GM06990 (cell line): ENCODE results near the gene MAML2.

Experiments used
- DNase-seq: peaks from one replicate; pipeline ENCODE4 v3.0.0-alpha.2; 2011; ENCODE audit not compliant: insufficient read length; ENCODE audit errors: extremely low read depth
- H3K27me3 ChIP-seq: replicated peaks from 2 replicates; pipeline ENCODE4 v1.6.0; 2011; ENCODE audit warnings: low read length; ENCODE audit not compliant: control insufficient read depth, insufficient read depth
- H3K36me3 ChIP-seq: 2 replicates; pipeline ENCODE4 v1.5.1; 2011; ENCODE audit warnings: low read length; ENCODE audit not compliant: control insufficient read depth, insufficient read depth
- H3K4me3 ChIP-seq: replicated peaks from 2 replicates; pipeline ENCODE4 v1.5.1; 2011; ENCODE audit warnings: low read depth, mild to moderate bottlenecking, control low read depth, low read length
- CTCF ChIP-seq: IDR thresholded peaks from 2 replicates; pipeline ENCODE4 v1.5.1; 2011; ENCODE audit warnings: low read length, control low read depth, mild to moderate bottlenecking, inconsistent platforms; ENCODE audit not compliant: insufficient read depth, poor library complexity, severe bottlenecking

MAML2 gene

DNA sequence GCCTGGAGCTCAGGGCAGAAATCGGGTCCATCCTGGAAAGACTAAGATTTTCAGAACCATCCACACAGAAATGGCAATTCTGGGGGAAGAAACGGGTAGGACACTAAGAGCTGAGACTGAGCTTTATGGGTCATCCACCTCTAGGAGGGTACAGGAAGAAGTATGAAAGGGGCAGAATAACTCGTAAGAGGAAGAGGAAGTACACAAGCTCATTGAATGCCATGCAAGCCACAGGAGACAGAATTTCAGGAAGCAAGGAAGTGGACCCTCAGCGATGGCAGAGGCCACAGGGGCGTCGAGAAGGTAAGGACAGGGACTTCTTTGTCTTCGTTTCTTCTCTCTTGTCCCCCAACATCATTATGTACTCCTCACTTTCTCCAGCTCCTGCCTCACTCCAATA lies 169.6 kb downstream of the MAML2 start:
- DNase-seq: no peak
- H3K27me3 ChIP-seq: no peaks in the 10 kb centered on the region
- no peaks in the 10 kb centered on the region; the same call in 1 of the 2 replicates for H3K36me3 ChIP-seq
- TF ChIP-seq CTCF: no peak
- no peak overlapping the region for H3K4me3 ChIP-seq

DNA sequence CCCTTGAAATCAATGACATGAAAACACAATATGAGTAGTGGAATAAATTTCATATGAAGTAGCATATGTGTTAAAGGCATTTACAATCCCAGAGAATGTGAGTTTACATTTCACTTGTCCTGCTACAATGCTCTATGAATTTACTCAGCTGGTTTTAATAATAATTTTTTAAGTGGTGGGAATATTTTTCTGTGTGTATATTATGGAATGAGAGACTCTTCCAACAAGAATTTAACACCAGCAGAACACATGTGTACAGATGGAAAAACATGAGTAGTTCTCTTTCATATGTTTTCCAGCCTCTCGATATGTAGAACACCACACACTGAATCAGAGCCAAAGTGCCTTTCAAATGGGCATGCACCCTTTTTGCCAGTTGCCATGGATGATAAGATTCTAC lies 170.4 kb downstream of the MAML2 start:
- TF ChIP-seq CTCF: no peak
- Histone ChIP-seq H3K4me3 (no peak overlapping the region), H3K27me3 (no peaks in the 10 kb centered on the region), H3K36me3 (no peaks in the 10 kb centered on the region; the same call in 1 of the 2 replicates)
- no peak for DNase-seq

GRCh38 chr11:96169250-96169649 lies 173.7 kb downstream of the MAML2 start:
- no peak overlapping the region for H3K4me3 ChIP-seq

DNA sequence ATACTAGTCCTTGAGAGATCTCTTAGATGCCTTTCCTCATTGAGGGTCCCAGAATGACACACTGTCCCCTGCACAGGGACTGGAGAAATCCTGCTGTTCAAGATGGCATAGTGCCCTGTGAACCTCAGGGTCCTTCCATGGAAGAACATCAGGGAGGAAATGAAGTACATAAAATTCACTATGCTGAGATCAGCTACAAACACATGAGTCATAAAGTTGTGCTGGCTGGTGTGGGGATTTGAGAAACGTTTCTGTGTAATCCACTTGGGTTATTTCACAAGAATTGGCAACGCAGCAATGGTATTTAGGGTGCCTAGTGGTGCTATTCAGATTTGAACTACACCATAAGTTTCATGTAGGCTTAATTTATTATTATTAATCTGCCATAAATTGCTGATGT lies 174.4 kb downstream of the MAML2 start:
- no peaks in the 10 kb centered on the region; the same call in 1 of the 2 replicates for H3K36me3 ChIP-seq
- H3K4me3 ChIP-seq: no peak overlapping the region
- no peak for DNase-seq
- H3K27me3 ChIP-seq: no peaks in the 10 kb centered on the region
- TF ChIP-seq CTCF: no peak

More at GRCh38 chr11:96169250-96169649, 173.7 kb downstream of the MAML2 start:
- TF ChIP-seq CTCF: no peak
- no peaks in the 10 kb centered on the region for H3K27me3 ChIP-seq
- H3K36me3 ChIP-seq: no peaks in the 10 kb centered on the region; the same call in 1 of the 2 replicates
- no peak for DNase-seq

- TF ChIP-seq CTCF: no peak
- no peak for DNase-seq
- H3K4me3 ChIP-seq: no peak overlapping the region
- H3K36me3 ChIP-seq: no peaks in the 10 kb centered on the region; the same call in 1 of the 2 replicates
- H3K27me3 ChIP-seq: no peaks in the 10 kb centered on the region
Observed at GRCh38 chr11:96167787-96168186, 175.2 kb downstream of the MAML2 start.

DNA sequence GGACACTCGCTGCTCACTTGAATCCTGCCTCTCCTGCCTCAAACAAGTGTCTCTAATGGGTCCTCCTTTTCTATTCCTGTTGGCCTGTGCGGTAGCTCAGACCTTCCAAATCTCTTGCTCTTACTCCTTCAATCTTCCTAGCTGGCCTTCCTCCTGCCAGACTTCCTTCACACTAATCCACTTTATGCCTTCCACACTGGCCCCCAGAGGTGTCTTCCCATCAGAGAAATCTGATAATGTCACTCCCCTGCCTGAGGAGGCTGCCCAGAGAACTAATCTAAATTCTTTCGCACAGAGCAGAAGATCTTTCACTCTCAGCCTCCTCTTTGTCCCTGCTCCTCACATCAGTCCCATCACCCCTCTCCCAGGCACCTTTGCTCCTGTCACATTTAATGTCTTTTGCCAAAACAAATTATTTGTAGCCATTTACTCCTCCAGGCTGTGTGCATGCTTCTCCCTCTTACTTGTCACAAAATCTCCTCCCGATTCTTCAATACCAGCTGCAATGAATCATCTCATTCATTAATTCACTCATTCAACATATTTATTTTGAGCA lies 175.7 kb downstream of the MAML2 start:
- Histone ChIP-seq H3K36me3 (no peaks in the 10 kb centered on the region; the same call in 1 of the 2 replicates), H3K4me3 (no peak overlapping the region), H3K27me3 (no peaks in the 10 kb centered on the region)
- no peak for TF ChIP-seq CTCF
- DNase-seq: no peak
